NCI-H748 treated with DMSO at 0.1 percent for 48 hours (cell line): Measurements from ENCODE around the gene DAGLB.
"Not testable (repeated sequence)": the region's sequence is repeated elsewhere in the genome, so short reads cannot be mapped to it uniquely, and the experiment has no call there.

Source experiments
- DNase-seq: peaks from one replicate; lab custom pipeline; 2025; lab: John Stamatoyannopoulos, UW

Gene DAGLB

GRCh38 chr7:6430974-6431373 lies 16.8 kb downstream of the DAGLB start:
- no peak for DNase-seq

DNA sequence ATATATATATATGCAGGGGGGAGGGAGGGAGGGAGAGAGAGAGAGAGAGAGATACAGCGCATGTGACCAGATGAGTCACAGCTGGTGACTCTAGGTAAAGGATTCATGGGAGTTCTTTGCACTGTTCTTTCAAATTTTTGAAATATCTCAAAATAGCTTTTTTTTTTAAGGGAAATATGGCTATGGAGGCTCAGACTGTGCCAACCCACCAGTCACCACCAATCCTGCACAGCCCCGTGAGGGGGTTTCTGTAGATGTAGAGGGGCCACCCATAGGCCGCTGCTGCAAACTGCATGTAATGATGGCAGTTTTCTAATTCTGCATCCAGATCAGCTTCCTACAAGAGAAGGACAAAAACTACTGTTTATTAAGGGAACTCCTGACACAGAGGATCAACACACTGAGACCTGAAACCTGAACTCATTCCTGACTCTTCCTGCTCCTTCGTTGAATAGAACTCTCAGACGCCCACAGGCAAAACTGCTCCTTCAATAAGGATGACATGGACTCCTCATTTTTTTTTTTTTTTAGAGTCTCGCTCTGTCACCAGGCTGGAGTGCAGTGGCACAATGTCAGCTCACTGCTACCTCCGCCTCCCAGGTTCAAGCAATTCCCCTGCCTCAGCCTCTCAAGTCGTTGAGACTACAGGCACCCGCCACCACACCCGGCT lies 17.3 kb downstream of the DAGLB start:
- no peak for DNase-seq

GRCh38 chr7:6425948-6426347 lies 21.8 kb downstream of the DAGLB start:
- no peak for DNase-seq

- no peak for DNase-seq
Observed at GRCh38 chr7:6423942-6424701, 23.6 kb downstream of the DAGLB start.

- no peak for DNase-seq
Observed at GRCh38 chr7:6422926-6423632, 24.7 kb downstream of the DAGLB start.

DNA sequence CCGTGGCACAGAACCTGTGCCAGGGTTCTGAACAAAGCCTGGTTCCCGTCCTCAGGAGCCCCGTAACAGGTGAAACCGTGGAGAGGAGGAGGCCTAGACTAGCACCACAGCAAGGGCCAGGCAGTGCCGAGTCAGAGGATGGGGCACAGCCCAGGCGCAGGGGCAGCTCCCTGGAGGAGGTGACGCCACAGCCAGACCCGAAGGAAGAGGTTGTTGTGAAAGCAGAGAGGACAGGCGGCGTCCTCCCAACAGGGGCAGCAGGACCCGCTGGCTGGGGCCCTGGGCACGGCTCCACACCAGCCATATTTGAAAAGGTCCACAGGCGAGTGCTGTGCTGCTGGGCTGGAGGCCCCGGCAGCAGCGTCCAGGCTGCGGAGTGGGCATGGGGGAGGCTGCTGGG lies 25.7 kb downstream of the DAGLB start:
- no peak for DNase-seq

DNA sequence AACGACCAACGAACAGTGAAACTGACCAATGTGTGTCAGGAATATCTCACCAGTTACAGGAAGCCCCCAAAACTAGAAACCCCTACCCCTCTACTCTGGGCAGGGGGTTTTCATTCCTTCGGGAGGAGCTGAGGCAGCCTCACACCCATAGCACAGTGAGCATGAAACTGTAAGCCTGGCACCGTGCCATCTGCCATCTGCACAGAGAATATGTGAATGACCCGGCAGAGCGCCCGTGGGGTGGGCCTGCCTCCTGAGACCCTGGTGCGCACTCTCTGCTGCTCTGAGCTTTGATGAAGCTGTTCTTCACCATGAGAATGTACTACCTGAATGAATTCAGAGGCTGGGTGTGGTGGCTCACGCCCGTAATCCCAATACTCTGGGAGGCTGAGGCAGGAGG lies 27.1 kb downstream of the DAGLB start:
- DNase-seq: no peak

GRCh38 chr7:6419310-6419773 lies 28.4 kb downstream of the DAGLB start:
- no peak for DNase-seq

DNA sequence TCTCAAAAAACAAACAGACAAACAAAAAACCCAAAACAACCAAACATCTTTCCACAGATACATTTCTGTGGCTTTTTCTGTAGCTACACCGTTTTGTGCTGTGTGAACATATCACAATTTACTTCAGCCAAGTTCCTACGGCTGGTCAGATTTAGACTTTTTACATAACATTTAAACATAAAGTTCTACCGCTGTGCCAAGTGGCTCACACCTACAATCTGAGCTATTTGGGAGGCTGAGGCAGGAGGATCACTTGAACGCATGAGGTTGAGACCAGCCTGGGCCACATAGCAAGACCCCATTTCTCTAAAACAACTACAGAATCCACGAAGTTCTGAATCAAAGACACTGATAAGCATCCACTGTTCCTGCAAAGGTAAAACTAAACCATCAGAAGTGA lies 30.3 kb downstream of the DAGLB start:
- DNase-seq: no peak

- no peak for DNase-seq
Observed at GRCh38 chr7:6416516-6417145, 31.1 kb downstream of the DAGLB start.

DNA sequence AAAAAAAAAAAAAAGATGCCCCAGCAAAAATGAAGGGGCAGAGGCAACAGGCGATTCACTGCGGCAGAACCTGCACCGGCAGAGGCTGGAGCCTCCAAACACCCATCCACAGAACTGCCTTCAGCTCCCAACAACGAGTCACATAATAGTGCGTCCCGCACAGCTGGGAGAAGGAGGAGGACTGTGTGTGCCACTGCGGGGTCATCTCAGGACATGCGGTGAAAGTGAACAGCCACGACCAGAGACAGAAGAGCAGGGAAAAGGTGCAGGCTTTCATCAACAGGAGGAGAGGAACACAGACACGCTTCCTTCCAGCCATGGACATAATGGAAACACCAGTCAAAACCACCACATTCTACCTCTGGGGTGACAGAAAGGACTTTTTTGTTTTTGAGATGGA lies 34.1 kb downstream of the DAGLB start:
- no peak for DNase-seq

- no peak for DNase-seq
Observed at GRCh38 chr7:6409944-6410693, 37.6 kb downstream of the DAGLB start.

GRCh38 chr7:6409091-6409490 lies 38.7 kb downstream of the DAGLB start:
- no peak for DNase-seq

- DNase-seq: no peak
Observed at GRCh38 chr7:6407434-6407833, 40.3 kb downstream of the DAGLB start.

GRCh38 chr7:6406121-6406520 lies 41.6 kb downstream of the DAGLB start:
- DNase-seq: no peak

- DNase-seq: no peak
Observed at GRCh38 chr7:6403907-6404306, 43.8 kb downstream of the DAGLB start.

DNA sequence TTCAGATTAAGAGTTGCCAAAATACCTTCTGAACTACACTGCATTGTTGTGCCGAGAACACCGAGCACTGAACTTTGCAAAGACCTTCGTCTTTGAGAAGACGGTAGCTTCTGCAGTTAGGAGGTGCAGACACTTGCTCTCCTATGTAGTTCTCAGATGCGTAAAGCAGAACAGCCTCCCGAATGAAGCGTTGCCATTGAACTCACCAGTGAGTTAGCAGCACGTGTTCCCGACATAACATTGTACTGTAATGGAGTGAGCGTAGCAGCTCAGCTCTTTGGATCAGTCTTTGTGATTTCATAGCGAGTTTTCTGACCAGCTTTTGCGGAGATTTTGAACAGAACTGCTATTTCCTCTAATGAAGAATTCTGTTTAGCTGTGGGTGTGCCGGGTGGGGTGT lies 45.0 kb downstream of the DAGLB start:
- DNase-seq: no peak

GRCh38 chr7:6402041-6402440 lies 45.7 kb downstream of the DAGLB start:
- DNase-seq: no peak

GRCh38 chr7:6401536-6401935 lies 46.2 kb downstream of the DAGLB start:
- no peak for DNase-seq

DNA sequence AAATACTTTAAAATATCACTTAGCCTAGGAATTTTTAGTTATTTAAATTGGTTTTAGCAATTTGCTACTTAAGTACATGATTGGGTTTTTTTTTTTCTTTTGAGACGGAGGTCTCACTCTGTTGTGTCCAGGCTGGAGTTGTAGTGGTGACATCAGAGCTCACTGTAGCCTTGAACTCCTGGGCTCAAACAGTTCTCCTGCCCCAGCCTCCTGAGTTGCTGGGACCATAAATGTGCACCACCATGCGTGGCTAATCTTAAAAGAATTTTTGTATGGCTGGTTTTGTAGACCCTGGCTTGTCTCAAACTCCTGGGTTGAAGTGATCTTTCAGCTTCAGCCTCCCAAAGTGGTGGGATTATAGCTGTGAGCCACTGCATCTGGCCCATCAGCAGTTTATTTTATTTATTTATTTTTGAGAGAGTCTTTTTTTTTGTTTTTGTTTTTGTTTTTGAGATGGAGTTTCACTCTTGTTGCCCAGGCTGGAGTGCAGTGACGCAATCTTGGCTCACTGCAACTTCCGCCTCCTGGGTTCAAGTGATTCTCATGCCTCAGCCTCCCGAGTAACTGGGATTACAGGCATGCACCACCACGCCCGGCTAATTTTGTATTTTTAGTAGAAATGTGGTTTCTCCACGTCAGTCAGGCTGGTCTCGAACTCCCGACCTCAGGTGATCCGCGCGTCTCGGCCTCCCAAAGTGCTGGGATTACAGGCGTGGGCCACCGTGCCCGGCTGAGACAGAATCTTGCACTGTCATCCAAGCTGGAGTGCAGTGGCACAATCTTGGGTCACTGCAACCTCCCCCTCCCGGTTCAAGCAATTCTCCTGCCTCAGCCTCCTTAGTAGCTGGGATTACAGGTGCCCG lies 47.3 kb downstream of the DAGLB start:
- DNase-seq: not testable (repeated sequence)

GRCh38 chr7:6399351-6399750 lies 48.4 kb downstream of the DAGLB start:
- no peak for DNase-seq
